ENCODE results near the gene NR2F1-AS1. TPM values are rescaled to one million over a fixed set of nuclear protein-coding genes. Genes with fewer than 3 reads are reported as not detected.

Gene NR2F1-AS1
- polyA plus RNA-seq, 4 donors, result 54.4 to 61.5 (median 56.9) TPM

GRCh38 chr5:93603793-93604643 lies 23.0 kb upstream of the NR2F1-AS1 start:
- no peak for DNase-seq (ENCODE audit: low read depth in 4 of 4, low spot score in 3 of 4)

GRCh38 chr5:93603078-93603792 lies 22.2 kb upstream of the NR2F1-AS1 start:
- DNase-seq (ENCODE audit: low read depth in 4 of 4, low spot score in 3 of 4), result no peak

- DNase-seq (ENCODE audit: low read depth in 4 of 4, low spot score in 3 of 4), result no peak
Observed at GRCh38 chr5:93602241-93603077, 21.4 kb upstream of the NR2F1-AS1 start.

- no peak for DNase-seq (ENCODE audit: low read depth in 4 of 4, low spot score in 3 of 4)
Observed at GRCh38 chr5:93601802-93602155, 20.8 kb upstream of the NR2F1-AS1 start.

GRCh38 chr5:93601071-93601801 lies 20.2 kb upstream of the NR2F1-AS1 start:
- no peak for DNase-seq (ENCODE audit: low read depth in 4 of 4, low spot score in 3 of 4)

GRCh38 chr5:93600409-93601070 lies 19.5 kb upstream of the NR2F1-AS1 start:
- no peak for DNase-seq (ENCODE audit: low read depth in 4 of 4, low spot score in 3 of 4)

- no peak for DNase-seq (ENCODE audit: low read depth in 4 of 4, low spot score in 3 of 4)
Observed at GRCh38 chr5:93599399-93600120, 18.5 kb upstream of the NR2F1-AS1 start.

- no peak for DNase-seq (ENCODE audit: low read depth in 4 of 4, low spot score in 3 of 4)
Observed at GRCh38 chr5:93599001-93599379, 18.0 kb upstream of the NR2F1-AS1 start.

GRCh38 chr5:93598091-93599000 lies 17.3 kb upstream of the NR2F1-AS1 start:
- DNase-seq (ENCODE audit: low read depth in 4 of 4, low spot score in 3 of 4), result no peak

- DNase-seq (ENCODE audit: low read depth in 4 of 4, low spot score in 3 of 4), result peak in 1 of 4 donors; percentile 12
Observed at GRCh38 chr5:93596676-93597490, 15.9 kb upstream of the NR2F1-AS1 start.

GRCh38 chr5:93596310-93596675 lies 15.3 kb upstream of the NR2F1-AS1 start:
- DNase-seq (ENCODE audit: low read depth in 4 of 4, low spot score in 3 of 4), result no peak

GRCh38 chr5:93595420-93596147 lies 14.6 kb upstream of the NR2F1-AS1 start:
- peak in 1 of 4 donors; percentile 32 for DNase-seq (ENCODE audit: low read depth in 4 of 4, low spot score in 3 of 4)

GRCh38 chr5:93594591-93595419 lies 13.8 kb upstream of the NR2F1-AS1 start:
- no peak for DNase-seq (ENCODE audit: low read depth in 4 of 4, low spot score in 3 of 4)

- DNase-seq (ENCODE audit: low read depth in 4 of 4, low spot score in 3 of 4), result peak in 1 of 4 donors; percentile 43
Observed at GRCh38 chr5:93593476-93594131, 12.6 kb upstream of the NR2F1-AS1 start.

- DNase-seq (ENCODE audit: low read depth in 4 of 4, low spot score in 3 of 4), result no peak
Observed at GRCh38 chr5:93592883-93593282, 11.9 kb upstream of the NR2F1-AS1 start.
